GM13976 (cell line): ENCODE data around the gene PARD3.

Experiments
- DNase-seq: peaks from one replicate; pipeline ENCODE4 v3.0.0; 2012; ENCODE audit warnings: low spot score
- in situ Hi-C: fragments of 300-500 bp; cut with MboI; formaldehyde crosslinking; loops from one replicate; pipeline ENCODE4 v1.12.0; 2022; ENCODE audit warnings: low sequenced_read_pairs, mixed read lengths, inconsistent platforms; ENCODE audit not compliant: unreplicated experiment
- TF ChIP-seq, protein P1 (sequence below): IDR thresholded peaks from 2 replicates; pipeline ENCODE4 v1.5.1; 2012; ENCODE audit warnings: borderline replicate concordance, mild to moderate bottlenecking; ENCODE audit not compliant: insufficient read depth; ENCODE audit errors: extremely low read depth, missing control alignments, control extremely low read depth

PARD3 gene

DNA sequence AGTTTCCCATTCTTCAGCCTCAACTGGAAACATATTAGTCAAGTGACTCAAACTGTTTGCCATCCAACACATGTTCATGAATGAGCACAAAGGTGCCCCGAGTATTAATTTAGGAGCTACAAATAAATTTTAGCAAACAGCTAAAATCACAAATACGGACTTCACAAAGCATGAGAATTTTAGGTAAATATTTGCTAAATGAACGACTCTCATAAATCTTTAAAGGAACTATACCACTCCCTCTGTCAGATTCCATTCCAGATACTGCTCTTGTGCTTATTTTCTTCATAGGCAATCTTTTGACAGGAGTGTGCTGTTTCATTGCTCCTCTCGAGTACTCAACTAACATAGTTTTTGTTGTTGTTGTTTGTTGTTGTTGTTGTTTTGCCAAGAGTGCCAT lies 330.9 kb downstream of the PARD3 start:
- DNase-seq: no peak
- in situ Hi-C loops: no loop called here
- TF ChIP-seq, protein P1, sequence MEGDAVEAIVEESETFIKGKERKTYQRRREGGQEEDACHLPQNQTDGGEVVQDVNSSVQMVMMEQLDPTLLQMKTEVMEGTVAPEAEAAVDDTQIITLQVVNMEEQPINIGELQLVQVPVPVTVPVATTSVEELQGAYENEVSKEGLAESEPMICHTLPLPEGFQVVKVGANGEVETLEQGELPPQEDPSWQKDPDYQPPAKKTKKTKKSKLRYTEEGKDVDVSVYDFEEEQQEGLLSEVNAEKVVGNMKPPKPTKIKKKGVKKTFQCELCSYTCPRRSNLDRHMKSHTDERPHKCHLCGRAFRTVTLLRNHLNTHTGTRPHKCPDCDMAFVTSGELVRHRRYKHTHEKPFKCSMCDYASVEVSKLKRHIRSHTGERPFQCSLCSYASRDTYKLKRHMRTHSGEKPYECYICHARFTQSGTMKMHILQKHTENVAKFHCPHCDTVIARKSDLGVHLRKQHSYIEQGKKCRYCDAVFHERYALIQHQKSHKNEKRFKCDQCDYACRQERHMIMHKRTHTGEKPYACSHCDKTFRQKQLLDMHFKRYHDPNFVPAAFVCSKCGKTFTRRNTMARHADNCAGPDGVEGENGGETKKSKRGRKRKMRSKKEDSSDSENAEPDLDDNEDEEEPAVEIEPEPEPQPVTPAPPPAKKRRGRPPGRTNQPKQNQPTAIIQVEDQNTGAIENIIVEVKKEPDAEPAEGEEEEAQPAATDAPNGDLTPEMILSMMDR: no peak

- in situ Hi-C loops: no loop called here
- TF ChIP-seq, protein P1: no peak
- no peak for DNase-seq
These were observed 334.8 kb downstream of the PARD3 start for GRCh38 chr10:34480345-34480744.

GRCh38 chr10:34479520-34480179 lies 335.4 kb downstream of the PARD3 start:
- no peak for DNase-seq
- TF ChIP-seq, protein P1: no peak
- in situ Hi-C loops: no loop called here

GRCh38 chr10:34477249-34477648 lies 337.8 kb downstream of the PARD3 start:
- DNase-seq: no peak
- in situ Hi-C loops: no loop called here
- TF ChIP-seq, protein P1: no peak

DNA sequence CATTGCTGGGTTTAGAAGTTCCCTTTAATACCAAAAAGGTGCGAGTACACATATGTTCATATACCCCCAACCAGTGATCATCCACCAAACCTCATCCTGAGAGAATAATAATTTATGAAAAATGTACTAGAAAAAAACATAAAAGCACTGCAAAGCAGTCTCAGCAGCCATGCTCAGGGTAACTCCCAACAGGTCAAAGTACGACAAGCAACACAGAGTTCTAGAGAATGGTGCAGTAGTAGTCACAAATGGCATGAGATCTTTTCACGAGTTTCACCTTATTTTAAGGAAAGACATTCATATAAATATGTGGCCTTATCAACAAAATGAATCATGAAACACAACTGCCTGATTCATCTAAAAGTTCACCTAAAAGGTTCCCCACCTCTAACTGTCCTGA lies 338.5 kb downstream of the PARD3 start:
- DNase-seq: no peak
- TF ChIP-seq, protein P1: no peak
- in situ Hi-C loops: no loop called here

- TF ChIP-seq, protein P1: no peak
- no peak for DNase-seq
- in situ Hi-C loops: no loop called here
These were observed 339.3 kb downstream of the PARD3 start for GRCh38 chr10:34475786-34476185.
